Left cardiac atrium (tissue), 4 donors: ENCODE measurements around the gene EHBP1. TPM values are rescaled to one million over a fixed set of nuclear protein-coding genes. Genes with fewer than 3 reads are reported as not detected.
"Not testable (repeated sequence)": the region's sequence is repeated elsewhere in the genome, so short reads cannot be mapped to it uniquely, and the experiment has no call there.

Experiments used
- ATAC-seq, 2 donors: fragments of 200-7000 bp; cut with Tn5 transposase; one replicate each; pipeline ENCODE4 v1.9.1; 2020; ENCODE audit warnings: mild to moderate bottlenecking in 2 of 2, moderate library complexity in 2 of 2
- DNase-seq: peaks from one replicate; pipeline ENCODE4 v3.0.0-alpha.2; 2020
- intact Hi-C, 2 donors: fragments of 100-400 bp; cut with DNase I; formaldehyde crosslinking; loops; one replicate each; pipeline versions ENCODE4 v1.14.1 to v1.15.1; 2022 to 2023
- total RNA-seq, 2 donors: library from RNA; stranded (reverse); fragmentation: NEBNext Ultra II Directional; extraction: Animal tissue kit (Norgen Biotek cat#: 25700); gene quantifications; one replicate each; pipeline ENCODE4 v1.2.1, GENCODE V29; 2021
- donor health status: DM: no; HTN: yes; CAD: no.
- donor health status: DM: no; HTN: yes; CAD: no; lungs with severe emphysema.
- donor health status: DM: yes; HTN: yes; CAD: no.
- donor health status: Dilated cardiomyopathy.

The EHBP1 gene
- total RNA-seq, 2 donors from 2014 or later, result 34.0 to 41.9 TPM

DNA sequence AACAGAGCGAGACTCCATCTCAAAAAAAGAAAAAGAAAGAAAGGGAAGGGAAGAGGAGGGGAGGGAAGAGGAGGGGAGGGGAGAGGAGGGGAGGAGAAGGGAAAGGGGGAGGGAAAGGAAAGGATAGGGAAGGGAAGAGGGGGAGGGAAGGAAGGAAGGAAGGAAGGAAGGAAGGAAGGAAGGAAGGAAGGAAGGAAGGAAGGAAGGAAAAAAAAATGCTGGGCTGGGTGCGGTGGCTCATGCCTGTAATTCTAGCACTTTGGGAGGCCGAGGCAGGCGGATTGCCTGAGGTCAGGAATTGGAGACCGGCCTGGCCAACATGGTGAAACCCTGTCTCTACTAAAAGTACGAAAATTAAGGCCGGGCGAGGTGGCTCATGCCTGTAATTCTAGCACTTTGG, 314.2 kb downstream of the EHBP1 start:
- intact Hi-C loops, ATAC-seq, DNase-seq: not testable (repeated sequence)

DNA sequence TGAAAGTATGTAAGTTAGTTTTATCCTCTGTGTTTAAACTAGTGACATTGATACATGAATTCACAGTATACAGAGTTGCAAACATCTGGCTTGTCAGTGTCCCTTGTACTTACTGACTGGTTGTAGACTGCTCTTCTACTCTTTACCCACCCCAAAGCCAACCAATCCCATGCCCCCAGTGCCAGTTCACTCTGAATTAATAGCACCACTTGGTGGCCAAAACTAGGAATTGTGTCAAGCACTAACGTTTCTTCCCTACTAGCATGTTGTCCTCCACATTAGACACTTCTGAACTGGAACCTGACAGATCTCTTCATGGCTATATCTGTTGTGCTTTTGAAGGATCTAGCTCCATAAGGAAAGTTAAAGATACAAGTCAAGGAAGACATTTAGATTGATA, 317.9 kb downstream of the EHBP1 start:
- ATAC-seq (peak in 1 of 2 donors; percentile 27), DNase-seq (no peak)
- intact Hi-C loops, result no loop called here

DNA sequence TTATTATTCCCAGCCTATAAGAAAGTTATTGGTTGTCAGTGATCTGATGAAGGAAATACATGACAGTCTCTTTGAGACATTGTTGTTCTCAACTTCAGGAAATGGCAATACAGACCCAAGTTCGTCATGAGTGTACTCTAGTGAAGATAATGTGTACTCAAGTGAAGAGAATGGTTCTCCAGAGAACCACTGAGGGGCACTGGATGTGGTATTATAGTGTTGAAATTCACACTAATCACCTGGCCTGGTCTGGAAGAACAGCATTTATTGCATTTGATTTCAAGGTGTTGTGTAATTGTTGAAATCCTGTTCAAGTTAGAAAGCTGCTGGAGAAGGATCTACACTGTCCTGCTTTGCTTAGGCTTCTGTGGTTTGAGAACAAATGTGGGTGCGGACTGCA, 321.7 kb downstream of the EHBP1 start:
- ATAC-seq, result no peak
- no peak for DNase-seq
- intact Hi-C loops, result no loop called here

DNA sequence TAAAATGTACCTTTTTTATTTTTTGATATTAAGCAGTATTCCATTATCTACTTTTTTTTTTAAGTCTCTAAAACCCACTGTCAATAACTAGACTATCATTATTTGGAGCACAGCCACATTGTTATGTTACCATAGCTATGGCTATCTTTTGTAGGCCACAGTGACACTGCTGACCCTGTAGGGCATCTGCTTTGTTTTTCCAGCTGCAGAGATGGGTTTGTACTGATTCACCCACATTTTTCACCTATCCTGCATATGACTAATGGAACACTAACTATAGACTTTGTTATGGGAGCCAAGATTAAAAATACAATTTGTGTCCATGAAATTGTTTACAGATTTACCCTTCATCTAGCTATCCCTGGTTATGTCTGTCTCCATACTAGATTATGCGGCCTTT, 323.5 kb downstream of the EHBP1 start:
- intact Hi-C loops, result no loop called here
- no peak for DNase-seq
- no peak for ATAC-seq

DNA sequence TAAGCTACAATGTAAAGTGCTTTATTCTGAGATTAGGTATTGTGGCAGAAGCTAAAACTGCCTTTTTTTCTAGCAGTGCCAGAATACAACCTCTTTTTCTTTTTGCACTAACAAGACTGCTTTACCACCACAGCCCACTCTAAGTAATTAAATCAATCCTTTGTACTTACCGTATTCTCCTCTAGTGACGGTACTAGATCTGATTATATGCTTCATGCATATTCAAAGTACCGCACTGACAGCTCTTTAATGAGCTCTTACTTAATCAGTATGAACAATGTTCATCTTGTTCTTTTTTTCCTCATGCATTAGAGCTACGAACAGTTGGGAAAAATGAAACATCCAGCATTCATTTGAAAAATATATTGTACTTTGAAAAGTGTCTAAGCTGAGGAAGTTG, 329.0 kb downstream of the EHBP1 start:
- no peak for ATAC-seq
- intact Hi-C loops, result no loop called here
- no peak for DNase-seq

DNA sequence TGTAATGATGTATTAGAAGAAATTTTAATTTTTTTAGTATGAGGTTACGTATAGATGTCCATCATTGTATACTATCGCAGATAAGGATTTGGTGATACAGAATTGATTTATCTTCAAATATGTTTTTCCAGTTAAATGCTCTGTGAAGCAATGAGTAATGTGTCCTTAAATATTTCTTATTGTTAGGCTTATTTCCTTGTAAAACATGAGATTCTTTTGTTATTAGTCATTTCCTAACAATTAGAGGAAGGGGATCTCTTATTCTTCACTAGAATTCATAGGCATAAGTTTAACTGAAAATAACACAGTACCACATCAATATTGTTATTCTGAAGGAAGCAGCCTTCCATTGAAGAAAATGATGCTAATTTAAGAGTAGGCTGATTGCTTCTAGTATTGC, 329.7 kb downstream of the EHBP1 start:
- DNase-seq, result no peak
- ATAC-seq, result no peak
- intact Hi-C loops, result no loop called here

GRCh38 chr2:63035660-63036059, 330.1 kb downstream of the EHBP1 start:
- DNase-seq (no peak), ATAC-seq (no peak)
- intact Hi-C loops, result no loop called here

DNA sequence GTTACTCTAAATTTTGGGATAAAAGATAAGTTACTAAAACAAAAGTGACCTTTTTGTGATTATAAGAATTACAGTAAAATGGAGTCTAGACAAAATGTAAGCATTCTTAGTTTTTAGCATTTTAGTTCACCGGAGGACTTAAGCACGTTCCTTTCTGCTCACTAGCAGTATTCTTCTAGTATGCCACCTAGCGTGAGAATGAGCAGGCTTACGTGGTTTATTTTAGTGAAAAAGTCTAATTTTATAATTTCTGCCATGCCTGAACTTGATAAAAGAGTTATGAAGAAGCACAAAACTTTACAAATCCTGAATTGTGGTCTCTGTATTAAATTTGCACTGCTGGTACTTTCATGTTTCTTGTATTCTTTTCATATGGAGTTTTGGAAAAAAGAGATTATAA, 332.5 kb downstream of the EHBP1 start:
- intact Hi-C loops, result no loop called here
- ATAC-seq, result no peak
- DNase-seq, result no peak

- DNase-seq (no peak), ATAC-seq (no peak)
- intact Hi-C loops, result loop anchor here in 1 of 2 donors (10.0 kb wide), 1 partner anchor 246 kb away; no protein-coding TSS in a partner anchor
Measured at GRCh38 chr2:63040586-63040985, 335.1 kb downstream of the EHBP1 start.

- ATAC-seq, result no peak
- DNase-seq, result no peak
- intact Hi-C loops, result loop anchor here in 1 of 2 donors (10.0 kb wide), 1 partner anchor 247 kb away; no protein-coding TSS in a partner anchor
Measured at GRCh38 chr2:63041592-63041991, 336.1 kb downstream of the EHBP1 start.

DNA sequence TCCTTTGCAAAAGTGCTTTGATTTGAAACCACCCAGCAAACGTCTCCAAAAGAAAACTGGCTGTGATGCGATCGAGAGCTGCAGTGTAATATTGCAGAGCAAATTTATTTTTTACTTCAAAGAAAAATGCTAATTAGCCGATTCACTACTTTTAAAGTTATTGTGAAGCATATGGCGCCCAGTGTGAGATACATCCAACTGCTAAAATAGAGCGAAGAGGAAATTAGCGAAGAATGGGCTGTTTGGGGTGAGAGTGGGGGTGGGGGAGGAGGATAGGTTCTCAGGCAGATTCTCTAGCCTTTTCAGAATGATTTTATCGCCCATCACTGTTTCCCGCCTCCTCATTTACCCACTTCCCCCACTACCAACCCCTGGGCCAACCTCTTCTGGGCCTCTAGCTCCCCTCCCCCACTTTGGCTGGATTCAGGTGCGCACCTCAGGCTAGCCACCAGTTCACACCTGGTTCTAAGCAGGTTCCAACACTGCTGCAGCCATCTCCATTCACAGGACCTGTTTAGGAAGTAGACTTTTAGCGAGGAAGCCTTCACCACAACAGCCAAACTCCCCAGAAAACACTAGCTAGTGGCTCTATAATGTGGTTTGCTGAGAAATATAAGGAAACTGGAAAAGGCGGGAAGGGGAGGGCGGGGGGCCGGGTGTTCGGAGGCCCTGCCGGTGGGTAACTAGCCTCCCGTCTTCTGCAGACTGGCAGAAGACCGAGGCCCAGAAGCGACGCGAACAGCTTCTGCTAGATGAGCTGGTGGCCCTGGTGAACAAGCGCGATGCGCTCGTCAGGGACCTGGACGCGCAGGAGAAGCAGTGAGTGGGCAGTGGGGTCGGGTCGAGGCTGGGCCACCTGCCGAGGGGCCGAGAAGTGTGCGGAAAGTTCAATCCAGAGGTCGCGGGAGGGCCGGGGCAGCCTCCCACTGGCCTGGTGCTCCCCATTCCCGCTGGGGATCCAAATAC, 339.1 kb downstream of the EHBP1 start:
- intact Hi-C loops, result loop anchor here in 1 of 2 donors (10.0 kb wide), 1 partner anchor 250 kb away; no protein-coding TSS in a partner anchor
- no peak for ATAC-seq
- DNase-seq, result no peak

GRCh38 chr2:63046552-63046951, 341.0 kb downstream of the EHBP1 start:
- no peak for DNase-seq
- no peak for ATAC-seq
- intact Hi-C loops, result loop anchor here in 1 of 2 donors (10.0 kb wide), 1 partner anchor 252 kb away; no protein-coding TSS in a partner anchor

- intact Hi-C loops, result loop anchor here in 1 of 2 donors (10.0 kb wide), 1 partner anchor 252 kb away; no protein-coding TSS in a partner anchor
- no peak for DNase-seq
- ATAC-seq, result no peak
Measured at GRCh38 chr2:63046961-63047320, 341.4 kb downstream of the EHBP1 start.

GRCh38 chr2:63047321-63048279, 342.1 kb downstream of the EHBP1 start:
- no peak for DNase-seq
- intact Hi-C loops, result loop anchor here in 1 of 2 donors (10.0 kb wide), 1 partner anchor 253 kb away; no protein-coding TSS in a partner anchor

DNA sequence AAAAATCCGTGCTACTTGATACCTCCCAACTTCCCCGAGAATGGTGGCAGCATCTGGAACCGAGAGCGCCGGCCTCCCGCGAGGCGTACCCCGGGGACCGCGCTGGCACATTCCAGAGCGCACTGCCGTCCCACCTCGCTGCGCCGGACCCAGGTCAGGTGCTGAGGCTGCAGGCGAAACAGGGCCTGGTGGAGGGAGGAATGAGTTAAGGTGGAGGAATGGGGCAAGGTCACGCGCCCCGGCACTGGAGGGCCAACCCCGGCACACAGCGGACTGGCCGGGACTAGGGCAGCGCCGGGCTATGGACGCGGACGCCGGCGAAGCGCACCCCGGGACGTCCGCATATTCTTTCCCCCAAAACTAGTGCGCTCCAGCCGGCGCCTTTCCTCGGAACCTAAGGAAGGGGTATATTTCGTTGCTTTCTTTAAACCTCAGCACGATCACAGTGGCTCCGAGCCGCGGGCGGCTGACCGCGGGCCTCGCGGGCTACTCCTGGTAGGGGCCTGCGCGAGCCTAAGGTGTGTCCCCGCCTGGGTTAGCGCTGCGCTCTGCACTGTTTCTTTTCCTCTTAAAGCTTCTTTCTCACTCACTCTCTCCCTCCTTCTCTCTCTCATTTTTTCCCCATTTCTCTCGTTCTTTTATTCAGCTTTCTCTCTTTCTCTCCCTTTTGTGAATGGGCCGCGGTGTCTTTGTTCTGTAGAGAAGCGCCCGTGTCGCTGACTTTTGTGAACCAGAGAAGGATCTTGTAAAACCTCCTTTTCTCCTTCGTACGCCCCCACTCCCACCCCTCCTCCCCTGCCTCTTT, 343.1 kb downstream of the EHBP1 start:
- no peak for ATAC-seq

More at GRCh38 chr2:63047321-63048279, 342.1 kb downstream of the EHBP1 start:
- ATAC-seq, result no peak

DNA sequence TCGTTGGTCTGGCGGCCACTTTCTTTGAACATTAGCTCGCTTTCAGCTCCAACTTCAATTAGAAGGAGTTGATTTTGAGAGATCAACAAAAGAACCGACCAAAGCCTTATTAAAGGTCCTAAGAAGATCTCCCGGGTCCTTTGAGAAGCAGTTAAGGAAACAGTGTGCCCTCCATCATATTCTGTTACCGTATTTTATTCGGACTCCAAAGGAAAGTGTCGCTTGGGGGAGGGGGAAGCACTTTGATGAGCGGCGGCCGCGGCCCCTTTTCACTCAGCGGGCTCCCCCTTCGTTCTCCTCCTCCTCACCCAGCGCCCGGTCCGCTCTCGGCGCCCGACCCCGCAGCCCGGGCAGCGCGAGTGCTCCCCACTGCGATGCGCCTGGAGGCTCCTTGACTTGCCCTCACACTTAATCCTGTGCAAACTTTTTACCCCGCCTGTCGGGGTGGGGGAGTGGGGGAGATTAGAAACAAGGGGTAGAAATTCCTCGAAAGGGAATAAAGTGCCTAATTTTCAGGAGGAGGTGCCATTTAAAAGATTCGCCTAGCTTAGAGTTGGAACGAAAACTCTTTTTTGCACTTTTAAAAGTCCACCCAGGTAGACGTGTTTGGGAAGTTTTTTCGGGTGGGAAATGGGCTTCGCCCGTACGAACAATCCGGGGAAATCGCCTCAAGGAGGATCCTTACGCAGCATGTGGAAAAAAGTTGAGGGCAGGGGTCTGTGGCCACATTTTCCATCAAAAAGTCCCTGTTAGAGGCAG, 343.9 kb downstream of the EHBP1 start:
- ATAC-seq (no peak), DNase-seq (no peak)
- intact Hi-C loops, result loop anchor here in 1 of 2 donors (10.0 kb wide), 1 partner anchor 255 kb away; no protein-coding TSS in a partner anchor

More for the DNA sequence above, 343.1 kb downstream of the EHBP1 start:
- no peak for DNase-seq
- intact Hi-C loops, result loop anchor here in 1 of 2 donors (10.0 kb wide), 1 partner anchor 254 kb away; no protein-coding TSS in a partner anchor

DNA sequence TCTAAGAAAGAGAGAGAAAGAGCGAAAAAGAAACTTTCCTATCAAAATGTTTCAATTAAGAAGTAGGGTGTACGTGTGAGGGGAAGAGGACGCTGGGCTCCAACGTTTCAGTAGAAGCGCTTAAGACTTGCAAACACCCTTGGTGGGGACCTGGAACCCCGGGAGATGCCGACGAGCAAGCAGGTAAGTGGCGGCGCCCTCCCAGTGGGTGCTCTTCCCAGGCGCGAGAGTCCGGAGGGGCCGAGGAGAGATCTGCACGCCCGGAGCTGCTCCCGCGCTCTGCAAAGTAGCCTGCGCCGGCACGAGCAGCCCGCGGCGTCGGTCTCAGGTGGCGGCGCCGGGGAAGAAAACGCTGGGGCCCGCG, 344.4 kb downstream of the EHBP1 start:
- ATAC-seq, result peak; percentile 28 to 35
- no peak for DNase-seq

More for the DNA sequence above, 344.4 kb downstream of the EHBP1 start:
- intact Hi-C loops, result loop anchor here in 1 of 2 donors (10.0 kb wide), 1 partner anchor 255 kb away; no protein-coding TSS in a partner anchor
